KG1 (cell line): ENCODE data around the gene TSPAN9.

Experiments
- DNase-seq: peaks from one replicate; lab custom pipeline; 2025; lab: John Stamatoyannopoulos, UW

TSPAN9 gene

DNA sequence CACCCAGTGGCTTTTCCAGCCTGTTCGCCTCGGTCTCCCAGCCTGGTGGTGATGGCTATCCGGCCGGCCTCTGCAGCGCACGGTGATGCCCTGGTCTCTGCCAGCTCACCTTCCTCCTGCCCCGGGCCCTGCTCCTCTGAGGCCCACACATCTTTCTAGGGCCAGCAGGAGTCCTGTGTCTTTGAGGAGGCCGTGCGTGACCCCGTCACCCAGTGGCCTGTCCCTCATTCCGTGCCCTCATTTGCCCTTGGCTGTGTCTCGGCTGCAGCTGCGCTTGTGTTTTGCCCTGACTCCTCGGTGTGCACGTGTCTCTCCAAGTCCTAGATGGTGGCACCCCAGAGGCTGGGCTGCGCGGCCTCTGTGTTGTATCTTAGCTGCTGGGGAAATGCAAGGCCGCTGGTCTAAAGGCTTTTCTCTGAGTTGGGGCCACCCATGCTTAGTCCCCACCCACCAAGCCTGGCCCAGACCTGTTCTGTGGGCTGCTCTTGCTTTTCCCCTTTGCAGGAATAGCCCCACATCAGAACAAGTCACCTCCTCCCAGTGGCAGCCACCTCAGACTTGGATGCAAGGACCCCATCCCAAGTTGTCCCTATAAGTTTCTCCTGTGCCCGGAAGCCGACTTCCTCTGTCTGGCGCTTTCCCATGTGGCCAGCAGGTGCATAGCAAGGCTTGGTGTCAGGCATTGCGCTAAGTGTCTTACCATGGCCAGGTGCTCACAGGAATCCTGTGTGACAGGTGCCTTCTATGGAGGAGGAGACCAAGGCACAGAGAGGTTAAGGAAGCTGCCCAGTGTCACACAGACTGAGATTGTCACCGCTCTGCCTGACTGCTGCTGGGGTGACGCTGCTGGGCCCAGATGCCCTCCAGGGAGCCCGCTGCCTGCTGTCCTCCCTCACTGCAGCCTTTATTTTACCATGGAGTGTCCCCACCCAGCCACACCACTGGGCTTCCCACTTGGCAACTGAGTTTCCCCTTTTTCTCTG is 64.5 kb downstream of the TSPAN9 start:
- DNase-seq = no peak

- no peak for DNase-seq
Observed at GRCh38 chr12:3142386-3142785, 65.2 kb downstream of the TSPAN9 start.

DNA sequence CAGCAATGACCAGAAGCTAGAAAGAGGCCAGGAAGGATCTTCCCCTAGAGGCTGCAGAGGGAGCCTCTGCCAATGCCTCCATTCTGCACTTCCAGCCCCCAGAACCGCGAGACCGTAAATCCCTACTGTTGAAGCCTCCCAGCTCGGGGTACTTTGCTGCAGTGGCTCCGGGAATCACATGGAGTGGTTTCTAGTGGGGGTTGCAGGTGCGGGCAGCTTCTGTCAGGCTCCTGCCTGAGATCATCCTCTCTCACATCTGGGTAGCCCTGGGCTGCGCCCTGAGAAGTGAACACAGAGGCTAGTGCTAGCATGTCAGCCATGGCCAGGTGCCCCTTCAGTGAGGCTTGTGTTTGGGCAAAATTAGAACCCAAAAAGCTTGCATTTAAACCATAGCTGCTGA is 67.3 kb downstream of the TSPAN9 start:
- DNase-seq = no peak

DNA sequence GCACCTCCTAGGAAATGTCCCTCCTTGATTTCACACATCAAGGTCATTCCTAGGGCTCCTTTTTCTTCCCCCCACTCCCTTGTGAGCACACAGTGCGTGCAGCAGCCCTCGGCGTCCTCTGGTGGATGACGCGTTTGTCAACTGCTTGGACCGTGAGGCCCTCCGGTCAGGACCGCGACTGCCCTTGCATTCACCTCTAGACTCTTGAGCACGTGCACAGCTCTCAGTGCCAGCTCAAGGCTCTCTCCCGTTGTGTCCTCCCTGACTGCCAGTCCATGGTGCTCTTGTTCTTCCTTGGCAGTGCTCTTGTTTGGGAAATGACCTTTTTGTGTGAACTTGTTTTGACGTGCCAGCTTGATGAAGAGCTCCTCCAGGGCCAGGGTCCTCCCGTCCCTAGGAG is 67.9 kb downstream of the TSPAN9 start:
- no peak for DNase-seq

DNA sequence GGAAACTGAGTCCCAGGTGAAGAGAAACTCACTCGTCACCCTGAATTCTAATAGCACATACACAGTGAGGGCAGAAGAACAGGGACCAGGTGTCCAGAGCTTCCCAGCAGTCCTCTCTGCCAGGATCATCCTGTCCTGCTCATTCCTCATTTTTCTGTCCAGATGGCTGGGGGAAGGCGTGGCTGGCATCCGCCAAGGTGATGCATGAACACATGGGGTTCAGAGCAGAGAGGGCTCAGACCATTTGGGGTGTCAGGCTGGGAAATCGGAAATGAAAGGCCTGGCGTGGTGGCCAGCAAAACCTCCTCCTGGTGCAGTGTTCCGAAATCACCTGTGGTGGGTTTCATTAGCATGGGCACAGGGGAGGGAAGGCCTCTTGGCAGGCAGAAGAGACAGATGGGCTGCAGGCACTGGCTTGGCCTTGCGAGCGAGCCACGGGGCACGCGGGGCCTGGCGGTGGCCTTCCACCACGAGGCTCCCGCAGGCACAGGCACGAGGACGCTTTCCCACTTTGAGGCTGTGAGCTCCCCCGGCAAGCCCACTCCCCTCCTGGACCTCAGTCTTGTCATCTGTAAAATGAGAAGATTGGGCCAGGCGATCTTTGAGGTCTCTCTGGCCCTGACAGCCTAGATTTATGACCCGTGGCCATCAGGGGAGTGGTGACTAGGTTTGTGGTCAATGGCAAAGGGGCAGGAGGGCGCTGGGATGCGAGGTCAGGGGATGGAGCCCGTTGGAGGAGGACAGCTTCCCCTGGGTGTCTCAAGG is 68.5 kb downstream of the TSPAN9 start:
- no peak for DNase-seq

DNA sequence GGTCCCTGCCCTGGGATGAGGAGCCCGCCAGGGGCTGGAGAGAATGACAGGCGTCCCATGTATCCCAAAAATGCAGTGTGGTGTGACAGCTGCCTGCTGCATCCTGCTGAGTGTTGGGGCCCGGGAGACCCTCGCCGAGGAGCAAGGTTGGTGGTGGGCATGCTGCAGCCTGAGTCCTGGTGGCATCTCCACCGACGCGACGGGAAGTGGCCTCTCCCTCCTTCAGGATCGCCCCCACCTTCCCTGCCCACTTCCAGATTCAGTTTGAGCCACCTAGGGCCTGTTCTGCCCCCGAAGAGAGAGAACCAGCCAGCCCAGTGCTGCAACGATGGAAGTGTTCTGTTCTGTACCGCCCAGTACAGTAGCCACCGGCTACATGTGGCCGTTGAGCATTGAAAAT is 70.1 kb downstream of the TSPAN9 start:
- no peak for DNase-seq

- no peak for DNase-seq
Observed at GRCh38 chr12:3148366-3149000, 71.3 kb downstream of the TSPAN9 start.

- DNase-seq = no peak
Observed at GRCh38 chr12:3149515-3150307, 72.5 kb downstream of the TSPAN9 start.

DNA sequence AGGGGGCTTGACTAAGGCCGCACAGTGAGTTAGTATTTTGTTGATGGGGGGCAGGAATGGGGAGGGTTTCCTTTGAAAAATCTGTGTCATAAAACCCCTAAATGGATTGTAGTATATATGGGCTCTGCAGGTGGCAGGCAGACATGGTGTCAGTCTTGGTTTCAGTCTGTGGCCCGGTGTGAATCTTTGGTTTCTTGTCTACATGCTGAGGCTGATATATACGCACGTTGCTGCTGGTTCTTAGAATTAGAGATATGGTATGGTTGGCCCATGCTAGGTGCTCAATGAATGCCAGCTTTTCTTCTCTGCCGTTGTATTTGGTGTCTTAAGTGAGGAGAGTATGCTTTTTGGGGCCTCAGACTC is 73.1 kb downstream of the TSPAN9 start:
- DNase-seq = no peak

DNA sequence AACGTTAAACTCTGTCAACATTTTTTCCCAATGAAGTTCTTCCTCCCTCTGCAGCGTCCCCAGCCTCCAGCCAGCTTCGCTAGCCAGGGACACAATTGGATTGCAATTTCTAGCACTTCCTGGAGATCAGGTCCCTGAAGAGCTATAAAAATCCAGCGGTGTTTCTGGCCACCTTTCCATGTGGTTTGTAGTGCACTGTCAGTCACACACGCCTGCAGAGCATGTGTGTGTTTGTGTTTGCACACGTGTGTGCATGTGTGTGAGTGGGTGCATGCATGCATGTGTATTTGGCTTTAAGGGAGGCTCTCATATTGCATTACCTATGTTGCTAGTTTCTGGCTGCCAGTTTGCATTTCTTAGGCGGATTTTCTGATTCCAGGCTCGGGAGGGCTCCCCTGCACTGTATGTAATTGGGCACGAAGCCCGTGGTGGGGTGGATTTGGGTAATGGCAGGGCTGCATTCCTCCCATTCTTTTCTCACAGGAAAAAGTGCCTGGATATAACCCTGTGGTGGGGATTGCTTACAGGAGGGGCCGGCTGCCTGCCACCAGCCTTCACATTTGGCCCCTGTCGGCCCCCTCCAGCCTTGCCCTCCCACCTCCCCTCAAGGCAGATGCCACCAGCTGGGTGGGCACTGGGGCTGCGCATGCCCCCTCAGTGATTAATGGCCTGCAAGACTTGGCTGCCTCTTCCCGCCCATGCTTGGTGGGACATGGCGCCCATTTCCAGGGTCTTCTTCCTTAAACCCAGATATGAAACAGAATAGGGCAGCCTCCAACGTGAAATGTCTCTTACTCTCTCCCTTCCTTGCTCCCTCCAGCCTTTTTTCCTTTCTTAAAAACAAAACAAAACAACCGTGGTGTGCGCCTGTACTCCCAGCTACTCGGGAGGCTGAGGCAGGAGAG is 74.0 kb downstream of the TSPAN9 start:
- no peak for DNase-seq

DNA sequence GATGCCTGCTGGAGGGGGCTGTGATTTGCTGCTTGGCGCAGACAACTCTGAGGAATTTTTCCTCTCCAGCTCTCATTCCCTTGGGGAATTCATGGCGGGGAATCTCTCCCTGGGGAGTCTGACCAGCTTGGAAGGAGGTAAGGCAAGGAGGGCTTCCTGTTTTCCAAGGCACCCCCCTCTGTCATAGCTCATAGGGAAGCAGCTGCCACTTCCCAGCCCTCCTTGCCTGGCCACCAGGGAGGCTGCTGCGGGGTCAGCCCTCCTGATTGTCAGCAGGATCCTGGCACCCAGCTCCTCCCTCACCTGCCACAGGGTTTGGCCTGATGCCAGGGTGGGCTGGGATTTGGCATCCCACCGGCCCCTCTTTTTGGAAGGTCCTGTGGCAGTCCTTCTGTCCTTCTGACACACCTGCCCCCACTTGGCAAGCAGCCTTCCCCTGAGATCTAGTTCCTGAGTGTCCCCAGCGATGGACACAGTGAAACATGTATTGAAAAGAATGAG is 74.9 kb downstream of the TSPAN9 start:
- no peak for DNase-seq

DNA sequence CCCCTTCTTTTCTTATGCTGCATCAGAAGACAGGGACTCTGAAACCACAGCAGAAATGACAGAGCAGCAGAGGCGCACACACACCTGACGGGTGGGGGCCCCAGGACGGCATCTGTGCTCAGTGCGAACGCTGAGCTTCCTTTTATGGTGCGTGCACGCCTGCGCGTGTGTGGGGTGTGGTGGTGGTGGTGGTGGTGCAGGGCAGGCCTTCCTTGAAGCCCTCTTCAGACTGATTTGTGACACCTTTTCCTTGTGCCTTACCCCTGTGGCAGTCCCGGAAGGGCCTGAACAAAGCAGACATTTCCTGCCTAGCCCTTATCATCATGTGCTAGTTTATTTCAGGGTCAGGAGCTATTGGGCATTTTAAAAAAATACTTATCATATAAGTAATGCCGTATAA is 75.7 kb downstream of the TSPAN9 start:
- no peak for DNase-seq

GRCh38 chr12:3154006-3154405 is 76.8 kb downstream of the TSPAN9 start:
- no peak for DNase-seq

- no peak for DNase-seq
Observed at GRCh38 chr12:3155702-3156370, 78.7 kb downstream of the TSPAN9 start.

DNA sequence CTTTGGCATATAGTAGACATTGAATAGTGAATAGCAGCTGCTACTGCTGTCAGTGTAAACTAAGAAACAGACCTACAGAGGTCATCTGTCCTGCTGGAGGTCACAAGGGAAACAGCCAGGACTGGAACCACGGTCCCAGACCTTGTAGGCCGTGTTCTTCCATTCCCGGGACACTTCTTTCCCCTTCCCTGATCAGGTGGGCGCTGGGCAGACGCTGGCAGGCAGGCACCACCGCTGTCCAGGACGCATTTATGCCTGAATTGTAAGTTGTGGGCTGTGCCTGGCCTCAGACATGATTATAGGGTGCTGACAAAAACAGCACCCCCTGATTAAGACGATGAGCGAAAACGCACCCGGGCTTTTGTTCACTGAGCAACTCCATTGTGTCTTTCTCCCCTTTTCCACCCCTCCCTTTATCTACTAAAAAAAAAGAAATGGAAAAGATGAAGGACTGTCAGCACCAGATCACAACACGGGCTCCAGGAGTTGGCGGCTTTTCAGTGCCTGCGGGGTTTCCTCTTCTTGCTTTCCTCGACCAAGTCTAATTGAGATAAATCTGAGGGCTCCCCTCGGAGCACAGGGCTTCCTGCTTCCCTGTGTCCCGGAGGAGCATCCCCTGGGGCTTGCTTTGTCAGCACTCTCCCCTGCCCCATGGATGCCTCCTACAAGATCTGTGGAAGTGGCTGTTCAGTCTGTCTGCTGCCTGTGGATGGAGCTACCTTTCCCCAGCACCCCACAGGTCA is 80.6 kb downstream of the TSPAN9 start:
- DNase-seq = no peak

- no peak for DNase-seq
Observed at GRCh38 chr12:3158851-3159465, 81.8 kb downstream of the TSPAN9 start.

DNA sequence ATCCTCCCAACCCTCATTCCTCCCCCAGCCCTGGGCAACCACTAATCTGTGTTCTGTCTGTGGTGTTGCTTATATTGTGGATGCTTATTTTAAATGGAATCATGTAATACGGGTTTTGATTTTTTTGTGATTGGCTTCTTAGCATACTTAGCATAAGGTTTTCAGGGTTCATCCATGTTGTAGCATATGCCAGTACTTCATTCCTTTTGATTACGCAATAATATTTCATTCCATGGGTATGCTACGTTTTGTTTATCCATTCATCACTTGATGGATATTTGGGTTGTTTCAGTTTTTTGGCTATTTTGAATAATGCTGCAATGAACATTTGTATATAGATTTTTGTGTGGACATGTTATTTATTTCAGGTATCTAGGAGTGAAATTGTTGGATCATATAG is 82.9 kb downstream of the TSPAN9 start:
- no peak for DNase-seq

- DNase-seq = no peak
Observed at GRCh38 chr12:3161861-3162260, 84.7 kb downstream of the TSPAN9 start.
